HepG2 (cell line): Measurements from ENCODE around the gene EPHX1. TPM values are rescaled to one million over a fixed set of nuclear protein-coding genes. Genes with fewer than 3 reads are reported as not detected.

Experiments used
- ATAC-seq: fragments of 200-7000 bp; cut with Tn5 transposase; 3 replicates; pipeline ENCODE4 v1.9.1; 2020; ENCODE audit warnings: mild to moderate bottlenecking, moderate library complexity
- BruUV-seq: library from RNA; stranded (reverse); fragments of 400-500 nt; replicated peaks from 2 replicates; lab custom pipeline; 2021; lab: Mats Ljungman, UMichigan
- CTCF ChIA-PET: fragments of 300-600 bp; formaldehyde crosslinking; extraction: SDS; loops from one replicate; lab custom pipeline; 2021; ENCODE audit warnings: low total read pairs, inconsistent platforms, low intra/inter-chr PET ratio; lab: Yijun Ruan, JAX
- POLR2A ChIA-PET: fragments of 350-600 bp; sonication (Branson Sonifier 250); formaldehyde crosslinking; loops from one replicate; lab custom pipeline; 2020; ENCODE audit warnings: antibody characterized with exemption, inconsistent platforms; lab: Yijun Ruan, JAX
- DNase-seq: peaks from one replicate; pipeline ENCODE4 v3.0.0-alpha.2; 2015; ENCODE audit warnings: low spot score
- FAIRE-seq: peaks from 3 replicates; lab custom pipeline; 2011; peaks lifted over from hg19 to GRCh38; lab: Jason Lieb, UNC
- H2AFZ ChIP-seq: one replicate; pipeline ENCODE4 v1.6.1; 2011; ENCODE audit warnings: low read length, inconsistent platforms
- H3K27ac ChIP-seq: fragments of 300-600 bp; 3 replicates; pipeline ENCODE4 v1.8.0; 2011; ENCODE audit warnings: mixed run types, mild to moderate bottlenecking, mixed read lengths, low read length, inconsistent platforms; ENCODE audit not compliant: insufficient read depth; ENCODE audit errors: extremely low read length
- H3K27me3 ChIP-seq, 2 experiments: fragments of 200-600 bp in 1 of 2; 2 replicates in 1 of 2; 3 replicates in 1 of 2; pipeline versions ENCODE4 v1.6.0 to v1.8.0; 2011; ENCODE audit warnings: low read length in 2 of 2, mild to moderate bottlenecking in 2 of 2, moderate library complexity in 2 of 2, inconsistent platforms in 1 of 2; ENCODE audit not compliant: insufficient read depth in 2 of 2, control insufficient read depth in 1 of 2
- H3K36me3 ChIP-seq, 2 experiments: fragments of 200-600 bp in 1 of 2; replicated peaks in 1 of 2; 2 replicates in 1 of 2; 3 replicates in 1 of 2; pipeline versions ENCODE4 v1.5.1 to v1.8.0; 2011; ENCODE audit warnings: low read length in 2 of 2, inconsistent platforms in 1 of 2; ENCODE audit not compliant: insufficient read depth in 2 of 2, control insufficient read depth in 1 of 2
- H3K4me1 ChIP-seq: 2 replicates; pipeline ENCODE4 v1.5.1; 2012; ENCODE audit warnings: low read length, inconsistent platforms; ENCODE audit not compliant: insufficient read depth
- H3K4me2 ChIP-seq: 2 replicates; pipeline ENCODE4 v1.6.0; 2011; ENCODE audit warnings: low read depth, low read length, inconsistent platforms
- H3K4me3 ChIP-seq, 3 experiments: fragments of 200-600 bp in 1 of 3; sonication (generic), shearing (Covaris generic) in 1 of 3; replicated peaks in 1 of 3; 2 replicates each; pipeline ENCODE4 v1.5.1; 2011 to 2016; ENCODE audit warnings: low read length in 3 of 3, inconsistent platforms in 2 of 3, low read depth in 2 of 3, mild to moderate bottlenecking in 2 of 3, control low read depth in 1 of 3, mixed read lengths in 1 of 3; ENCODE audit not compliant: insufficient read depth in 1 of 3
- H3K79me2 ChIP-seq: one replicate; pipeline ENCODE4 v1.6.1; 2011; ENCODE audit warnings: low read length, inconsistent platforms; ENCODE audit not compliant: insufficient read depth
- H3K9ac ChIP-seq: 2 replicates; pipeline ENCODE4 v1.6.0; 2011; ENCODE audit warnings: mild to moderate bottlenecking, low read depth, low read length, inconsistent platforms; ENCODE audit not compliant: insufficient read depth
- H3K9me3 ChIP-seq: 2 replicates; pipeline ENCODE4 v1.5.1; 2012; ENCODE audit warnings: mild to moderate bottlenecking, low read length
- H4K20me1 ChIP-seq: 2 replicates; pipeline ENCODE4 v1.6.0; 2011; ENCODE audit warnings: inconsistent platforms, mild to moderate bottlenecking, low read length, moderate library complexity; ENCODE audit not compliant: insufficient read depth
- KAT7 ChIP-seq: IDR thresholded peaks from 2 replicates; pipeline ENCODE4 v1.6.1; 2018; ENCODE audit warnings: borderline replicate concordance, missing compliant biosample characterization
- NR2F1 ChIP-seq, 2 experiments: fragments of 450-650 bp in 1 of 2; formaldehyde crosslinking in 1 of 2; IDR thresholded peaks; 2 replicates each; pipeline versions ENCODE4 v1.5.0 to v1.6.1; 2016 to 2020; ENCODE audit warnings: mild to moderate bottlenecking in 1 of 2, missing compliant biosample characterization in 1 of 2, missing genetic modification reagents in 1 of 2, moderate library complexity in 1 of 2
- RAD21 ChIP-seq: fragments of 450-650 bp; formaldehyde crosslinking; IDR thresholded peaks from 2 replicates; pipeline ENCODE4 v1.5.0; 2020; ENCODE audit warnings: mild to moderate bottlenecking
- ZIK1 ChIP-seq: sonication (generic); formaldehyde crosslinking; IDR thresholded peaks from 2 replicates; pipeline ENCODE4 v1.5.0; 2020; ENCODE audit warnings: mild to moderate bottlenecking, low read depth, missing genetic modification reagents, borderline replicate concordance
- ZNF777 ChIP-seq: sonication (generic); formaldehyde crosslinking; IDR thresholded peaks from 2 replicates; pipeline ENCODE4 v1.4.0; 2020; ENCODE audit warnings: missing genetic modification reagents
- ZSCAN30 ChIP-seq: sonication (generic); formaldehyde crosslinking; IDR thresholded peaks from 2 replicates; pipeline ENCODE4 v1.5.0; 2020; ENCODE audit warnings: mild to moderate bottlenecking, missing genetic modification reagents
- WGBS: methylation state at CpG from one replicate; pipeline ENCODE4 v1.1.6; 2017; ENCODE audit warnings: low lambda C conversion rate; 5-methylcytosine and 5-hydroxymethylcytosine counted together
- in situ Hi-C: cut with HindIII; loops from 2 replicates; pipeline ENCODE4 v1.10.0; 2017; ENCODE audit warnings: low pct_unique_long_range_greater_than_20kb; ENCODE audit not compliant: extremely low pct_ligation_motif_present
- intact Hi-C: fragments of 100-400 bp; cut with micrococcal nuclease; formaldehyde crosslinking; loops from one replicate; pipeline ENCODE4 v1.10.0; 2022; ENCODE audit not compliant: unreplicated experiment
- polyA plus RNA-seq, 8 experiments: library from polyadenylated mRNA; depleted of rRNA in 3 of 8; stranded (reverse) in 7 of 8; unstranded in 1 of 8; fragments of >200 nt; fragmentation: Illumina TruSeq in 4 of 8; extraction: Trizol in 4 of 8; gene quantifications; 2 replicates each; pipeline versions ENCODE4 v1.2.1 to v1.2.3, GENCODE V29; 2011 to 2016; ENCODE audit warnings: low read depth in 4 of 8, missing spikeins in 1 of 8, mixed read lengths in 1 of 8; ENCODE audit not compliant: insufficient read depth in 1 of 8
- total RNA-seq, 5 experiments: library from RNA; depleted of rRNA; stranded (reverse); fragments of >200 nt; fragmentation: Illumina TruSeq; extraction: Trizol; gene quantifications; 2 replicates each; pipeline ENCODE4 v1.2.3, GENCODE V29; 2016; ENCODE audit warnings: low read depth in 1 of 5
- TF ChIP-seq, protein P1 (sequence below): sonication (generic); formaldehyde crosslinking; IDR thresholded peaks from 2 replicates; pipeline ENCODE4 v1.5.1; 2020; ENCODE audit warnings: mild to moderate bottlenecking, missing genetic modification reagents, borderline replicate concordance
- TF ChIP-seq, protein P2 (sequence below): sonication (generic); formaldehyde crosslinking; IDR thresholded peaks from 2 replicates; pipeline ENCODE4 v1.4.0; 2020; ENCODE audit warnings: low read depth, missing genetic modification reagents
- TF ChIP-seq, protein P3 (sequence below): sonication (generic); formaldehyde crosslinking; IDR thresholded peaks from 2 replicates; pipeline ENCODE4 v1.5.0; 2020; ENCODE audit warnings: missing genetic modification reagents, mild to moderate bottlenecking, borderline replicate concordance

EPHX1 gene
- total and polyA plus RNA-seq, 2 of the 13 experiments (the other 11 are each of a cell fraction or from before 2014, with no cell fraction given) = 27.7 to 36.5 TPM

DNA sequence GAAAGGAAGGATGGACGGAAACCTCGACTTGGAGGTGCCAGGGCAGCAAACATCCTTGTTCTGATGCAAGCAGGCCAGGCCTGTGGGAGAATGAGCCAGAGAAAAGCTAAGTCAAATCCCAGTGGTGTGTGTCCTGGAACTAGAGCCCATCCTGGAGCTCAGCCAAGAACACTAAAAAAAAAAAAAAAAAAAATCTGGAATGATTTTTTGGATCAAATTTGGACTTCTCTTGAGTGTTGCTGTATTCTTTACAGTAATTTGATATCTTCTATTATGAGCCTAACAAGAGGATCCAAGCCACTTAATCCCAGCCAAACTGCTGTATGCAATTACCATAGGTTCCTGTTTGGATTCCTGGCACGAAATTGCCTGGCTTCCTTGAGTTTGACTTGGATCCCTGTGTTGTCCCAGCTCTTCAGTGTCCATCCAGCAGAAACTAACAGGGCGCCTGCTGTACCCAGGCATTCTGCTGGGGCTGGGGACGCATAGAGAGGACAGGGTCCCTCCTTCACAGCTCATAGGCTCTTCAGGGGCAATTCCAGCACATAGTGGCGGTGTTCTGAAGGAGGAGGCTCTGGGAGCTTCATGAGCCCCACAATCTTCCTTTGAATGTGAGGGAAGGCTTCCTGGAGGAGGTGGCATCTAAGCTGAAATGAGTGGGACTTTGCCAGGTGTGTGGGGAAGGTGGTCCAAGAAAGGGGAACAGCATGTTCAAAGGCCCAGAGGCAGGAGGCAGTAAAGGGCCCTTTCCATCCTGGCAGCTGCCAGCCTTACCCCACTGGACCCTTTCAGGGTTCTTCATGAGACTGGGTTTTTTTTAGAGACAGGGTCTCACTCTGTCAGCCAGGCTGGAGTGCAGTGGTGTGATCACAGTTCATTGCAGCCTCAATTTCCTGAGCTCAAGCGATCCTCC, 24.7 kb downstream of the EPHX1 start:
- in situ Hi-C loops = no loop called here
- BruUV-seq = no TSS peak
- Histone ChIP-seq H3K27ac (no peak overlapping the region), H3K36me3 (peaks cover 13 to 58% of the 10 kb centered on the region in 2 experiments), H3K9me3 (no peaks in the 10 kb centered on the region), H4K20me1 (no peaks in the 10 kb centered on the region), H2AFZ (no peak overlapping the region), H3K27me3 (no peaks in the 10 kb centered on the region), H3K79me2 (no peaks in the 10 kb centered on the region), H3K4me1 (no peaks in the 10 kb centered on the region), H3K9ac (no peak overlapping the region), H3K4me3 (no peak overlapping the region), H3K4me2 (no peak overlapping the region)
- no peak for TF ChIP-seq ZNF777 (CRISPR knock-in tag)
- TF ChIP-seq ZSCAN30 (CRISPR knock-in tag) = no peak
- TF ChIP-seq ZIK1 (CRISPR knock-in tag) = no peak
- TF ChIP-seq, protein P1, sequence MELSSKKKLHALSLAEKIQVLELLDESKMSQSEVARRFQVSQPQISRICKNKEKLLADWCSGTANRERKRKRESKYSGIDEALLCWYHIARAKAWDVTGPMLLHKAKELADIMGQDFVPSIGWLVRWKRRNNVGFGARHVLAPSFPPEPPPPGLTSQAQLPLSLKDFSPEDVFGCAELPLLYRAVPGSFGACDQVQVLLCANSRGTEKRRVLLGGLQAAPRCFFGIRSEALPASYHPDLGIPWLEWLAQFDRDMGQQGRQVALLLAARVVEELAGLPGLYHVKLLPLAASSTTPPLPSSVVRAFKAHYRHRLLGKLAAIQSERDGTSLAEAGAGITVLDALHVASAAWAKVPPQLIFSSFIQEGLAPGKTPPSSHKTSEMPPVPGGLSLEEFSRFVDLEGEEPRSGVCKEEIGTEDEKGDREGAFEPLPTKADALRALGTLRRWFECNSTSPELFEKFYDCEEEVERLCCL (CRISPR knock-in tag) = no peak
- CTCF ChIA-PET = no interaction called here
- 95% methylated on average over 5 of the region's 7 CpGs for WGBS
- intact Hi-C loops = no loop called here
- POLR2A ChIA-PET = interaction anchor here (0.6 kb wide), 1 partner anchor 135 kb away, joined by 3 read pairs; no protein-coding TSS in a partner anchor
- no peak for DNase-seq
- FAIRE-seq = no peak
- no peak for ATAC-seq

DNA sequence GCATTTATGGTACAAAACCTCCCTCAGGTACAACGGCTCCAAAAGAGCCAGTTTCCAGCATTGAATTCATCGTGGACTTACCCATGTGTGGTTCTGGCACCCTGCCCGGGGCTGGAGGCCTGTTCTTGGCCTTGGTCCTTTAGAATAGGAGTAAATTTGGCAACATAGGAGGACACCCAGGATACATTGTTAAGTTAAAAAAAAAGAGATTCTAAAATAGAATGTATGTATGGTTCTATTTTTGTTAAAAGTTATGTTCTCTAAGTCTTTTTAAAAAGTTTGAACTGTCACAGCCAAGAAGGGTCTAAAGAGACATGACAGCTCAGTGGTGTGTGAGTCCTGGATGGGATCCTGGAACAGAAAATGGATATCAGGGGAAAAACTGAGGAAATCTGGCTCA, 25.9 kb downstream of the EPHX1 start:
- no peak overlapping the region for H3K9ac ChIP-seq
- H3K27ac ChIP-seq = no peak overlapping the region
- intact Hi-C loops = no loop called here
- ATAC-seq = no peak
- DNase-seq = no peak
- H3K9me3 ChIP-seq = no peaks in the 10 kb centered on the region
- H3K4me2 ChIP-seq = no peak overlapping the region
- FAIRE-seq = no peak
- no peak overlapping the region for H3K4me3 ChIP-seq
- in situ Hi-C loops = no loop called here
- H3K4me1 ChIP-seq = no peaks in the 10 kb centered on the region
- H4K20me1 ChIP-seq = no peaks in the 10 kb centered on the region
- no TSS peak for BruUV-seq
- 92% methylated on average over 3 of the region's 3 CpGs for WGBS
- no peak overlapping the region for H2AFZ ChIP-seq
- H3K79me2 ChIP-seq = no peaks in the 10 kb centered on the region
- H3K36me3 ChIP-seq = peaks cover 14 to 65% of the 10 kb centered on the region in 2 experiments
- ChIA-PET CTCF (no interaction called here), POLR2A (no interaction called here)
- H3K27me3 ChIP-seq = no peaks in the 10 kb centered on the region
- TF ChIP-seq NR2F1 (CRISPR knock-in tag; IDR thresholded peaks at IDR 0.05) = no peak
- TF ChIP-seq KAT7 (CRISPR knock-in tag) = no peak
- no peak for TF ChIP-seq RAD21 (CRISPR knock-in tag)
- TF ChIP-seq, protein P2, sequence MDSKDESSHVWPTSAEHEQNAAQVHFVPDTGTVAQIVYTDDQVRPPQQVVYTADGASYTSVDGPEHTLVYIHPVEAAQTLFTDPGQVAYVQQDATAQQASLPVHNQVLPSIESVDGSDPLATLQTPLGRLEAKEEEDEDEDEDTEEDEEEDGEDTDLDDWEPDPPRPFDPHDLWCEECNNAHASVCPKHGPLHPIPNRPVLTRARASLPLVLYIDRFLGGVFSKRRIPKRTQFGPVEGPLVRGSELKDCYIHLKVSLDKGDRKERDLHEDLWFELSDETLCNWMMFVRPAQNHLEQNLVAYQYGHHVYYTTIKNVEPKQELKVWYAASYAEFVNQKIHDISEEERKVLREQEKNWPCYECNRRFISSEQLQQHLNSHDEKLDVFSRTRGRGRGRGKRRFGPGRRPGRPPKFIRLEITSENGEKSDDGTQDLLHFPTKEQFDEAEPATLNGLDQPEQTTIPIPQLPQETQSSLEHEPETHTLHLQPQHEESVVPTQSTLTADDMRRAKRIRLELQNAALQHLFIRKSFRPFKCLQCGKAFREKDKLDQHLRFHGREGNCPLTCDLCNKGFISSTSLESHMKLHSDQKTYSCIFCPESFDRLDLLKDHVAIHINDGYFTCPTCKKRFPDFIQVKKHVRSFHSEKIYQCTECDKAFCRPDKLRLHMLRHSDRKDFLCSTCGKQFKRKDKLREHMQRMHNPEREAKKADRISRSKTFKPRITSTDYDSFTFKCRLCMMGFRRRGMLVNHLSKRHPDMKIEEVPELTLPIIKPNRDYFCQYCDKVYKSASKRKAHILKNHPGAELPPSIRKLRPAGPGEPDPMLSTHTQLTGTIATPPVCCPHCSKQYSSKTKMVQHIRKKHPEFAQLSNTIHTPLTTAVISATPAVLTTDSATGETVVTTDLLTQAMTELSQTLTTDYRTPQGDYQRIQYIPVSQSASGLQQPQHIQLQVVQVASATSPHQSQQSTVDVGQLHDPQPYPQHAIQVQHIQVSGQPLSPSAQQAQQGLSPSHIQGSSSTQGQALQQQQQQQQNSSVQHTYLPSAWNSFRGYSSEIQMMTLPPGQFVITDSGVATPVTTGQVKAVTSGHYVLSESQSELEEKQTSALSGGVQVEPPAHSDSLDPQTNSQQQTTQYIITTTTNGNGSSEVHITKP = no peak
- TF ChIP-seq, protein P3, sequence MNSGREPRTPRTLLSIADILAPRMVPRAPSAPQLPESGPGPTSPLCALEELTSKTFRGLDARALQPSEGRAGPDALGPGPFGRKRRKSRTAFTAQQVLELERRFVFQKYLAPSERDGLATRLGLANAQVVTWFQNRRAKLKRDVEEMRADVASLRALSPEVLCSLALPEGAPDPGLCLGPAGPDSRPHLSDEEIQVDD (CRISPR knock-in tag) = no peak
